ENCODE results near the gene STPG3. TPM values are rescaled to one million over a fixed set of nuclear protein-coding genes. Genes with fewer than 3 reads are reported as not detected.

The STPG3 gene
- total and polyA plus RNA-seq, 9 of the 15 experiments (the other 6 are each of a cell fraction or from before 2014, with no cell fraction given): not detected

GRCh38 chr9:137268538-137269201 lies 17.6 kb downstream of the STPG3 start (continued):
- TF ChIP-seq AFF4 (CRISPR knock-in tag; IDR thresholded peaks at IDR 0.05) (0 out of 2 replicates have a peak, but pooled peaks have one; percentile 25), FOXK2 (conservative IDR thresholded peaks at IDR 0.05 in 1 of 2, IDR thresholded peaks at IDR 0.05 in 1 of 2; ENCODE audit: low read depth in 2 of 2) (peak; percentile 58 to 59; a peak in 2 of 4 replicates), PML (IDR thresholded peaks at IDR 0.05; ENCODE audit: low read length) (no peak), ARHGAP35 (IDR thresholded peaks at IDR 0.05; ENCODE audit: partially characterized antibody) (peak; percentile 63), ZNF143 (CRISPR knock-in tag; IDR thresholded peaks at IDR 0.05) (0 out of 2 replicates have a peak, but pooled peaks have one; percentile 9), SOX6 (IDR thresholded peaks at IDR 0.05) (peak; percentile 62; the same call in 1 of the 2 replicates), FOXK1 (CRISPR knock-in tag; IDR thresholded peaks at IDR 0.05; ENCODE audit: borderline replicate concordance) (no peak), SPI1 (IDR thresholded peaks at IDR 0.05; ENCODE audit: borderline replicate concordance, low read depth, low read length) (peak; percentile 28; the same call in 1 of the 2 replicates), NFE2L1 (tag; IDR thresholded peaks at IDR 0.05; ENCODE audit: borderline replicate concordance, low read depth) (peak; percentile 85), HMG20B (CRISPR knock-in tag; IDR thresholded peaks at IDR 0.05) (no peak), CTBP1 (IDR thresholded peaks at IDR 0.05; ENCODE audit: borderline replicate concordance) (peak; percentile 70; the same call in 1 of the 2 replicates), ERF (CRISPR knock-in tag; IDR thresholded peaks at IDR 0.05) (no peak), ARID1B (IDR thresholded peaks at IDR 0.05) (peak; percentile 81), HSF4 (CRISPR knock-in tag; IDR thresholded peaks at IDR 0.05; ENCODE audit: borderline replicate concordance) (no peak), BHLHE40 (IDR thresholded peaks at IDR 0.05; ENCODE audit: low read length) (peak; percentile 83), ZNF311 (CRISPR knock-in tag; IDR thresholded peaks at IDR 0.05) (peak; percentile 6; the same call in 1 of the 2 replicates), MAFK (IDR thresholded peaks at IDR 0.05; ENCODE audit: low read length) (peak; percentile 87)
- TF ChIP-seq, protein P1, sequence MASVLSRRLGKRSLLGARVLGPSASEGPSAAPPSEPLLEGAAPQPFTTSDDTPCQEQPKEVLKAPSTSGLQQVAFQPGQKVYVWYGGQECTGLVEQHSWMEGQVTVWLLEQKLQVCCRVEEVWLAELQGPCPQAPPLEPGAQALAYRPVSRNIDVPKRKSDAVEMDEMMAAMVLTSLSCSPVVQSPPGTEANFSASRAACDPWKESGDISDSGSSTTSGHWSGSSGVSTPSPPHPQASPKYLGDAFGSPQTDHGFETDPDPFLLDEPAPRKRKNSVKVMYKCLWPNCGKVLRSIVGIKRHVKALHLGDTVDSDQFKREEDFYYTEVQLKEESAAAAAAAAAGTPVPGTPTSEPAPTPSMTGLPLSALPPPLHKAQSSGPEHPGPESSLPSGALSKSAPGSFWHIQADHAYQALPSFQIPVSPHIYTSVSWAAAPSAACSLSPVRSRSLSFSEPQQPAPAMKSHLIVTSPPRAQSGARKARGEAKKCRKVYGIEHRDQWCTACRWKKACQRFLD (CRISPR knock-in tag; IDR thresholded peaks at IDR 0.05): peak; percentile 50; the same call in 1 of the 2 replicates
- TF ChIP-seq, protein P2, sequence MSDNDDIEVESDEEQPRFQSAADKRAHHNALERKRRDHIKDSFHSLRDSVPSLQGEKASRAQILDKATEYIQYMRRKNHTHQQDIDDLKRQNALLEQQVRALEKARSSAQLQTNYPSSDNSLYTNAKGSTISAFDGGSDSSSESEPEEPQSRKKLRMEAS (CRISPR knock-in tag; IDR thresholded peaks at IDR 0.05): peak; percentile 76
- TF ChIP-seq, protein P3, sequence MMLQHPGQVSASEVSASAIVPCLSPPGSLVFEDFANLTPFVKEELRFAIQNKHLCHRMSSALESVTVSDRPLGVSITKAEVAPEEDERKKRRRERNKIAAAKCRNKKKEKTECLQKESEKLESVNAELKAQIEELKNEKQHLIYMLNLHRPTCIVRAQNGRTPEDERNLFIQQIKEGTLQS (IDR thresholded peaks at IDR 0.05): no peak
- TF ChIP-seq, protein P3 (CRISPR knock-in tag; conservative IDR thresholded peaks at IDR 0.05): no peak
- TF ChIP-seq, protein P4, sequence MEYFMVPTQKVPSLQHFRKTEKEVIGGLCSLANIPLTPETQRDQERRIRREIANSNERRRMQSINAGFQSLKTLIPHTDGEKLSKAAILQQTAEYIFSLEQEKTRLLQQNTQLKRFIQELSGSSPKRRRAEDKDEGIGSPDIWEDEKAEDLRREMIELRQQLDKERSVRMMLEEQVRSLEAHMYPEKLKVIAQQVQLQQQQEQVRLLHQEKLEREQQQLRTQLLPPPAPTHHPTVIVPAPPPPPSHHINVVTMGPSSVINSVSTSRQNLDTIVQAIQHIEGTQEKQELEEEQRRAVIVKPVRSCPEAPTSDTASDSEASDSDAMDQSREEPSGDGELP (CRISPR knock-in tag; IDR thresholded peaks at IDR 0.05; ENCODE audit: borderline replicate concordance): peak; percentile 36; the same call in 1 of the 2 replicates
